NCI-H1417 (cell line): ENCODE data around the gene OR2T3.
"Not testable (repeated sequence)": the region's sequence is repeated elsewhere in the genome, so short reads cannot be mapped to it uniquely, and the experiment has no call there.

ENCODE experiments used
- DNase-seq, 3 experiments: peaks; one replicate each; lab custom pipeline; 2025; lab: John Stamatoyannopoulos, UW

OR2T3 gene, protein sequence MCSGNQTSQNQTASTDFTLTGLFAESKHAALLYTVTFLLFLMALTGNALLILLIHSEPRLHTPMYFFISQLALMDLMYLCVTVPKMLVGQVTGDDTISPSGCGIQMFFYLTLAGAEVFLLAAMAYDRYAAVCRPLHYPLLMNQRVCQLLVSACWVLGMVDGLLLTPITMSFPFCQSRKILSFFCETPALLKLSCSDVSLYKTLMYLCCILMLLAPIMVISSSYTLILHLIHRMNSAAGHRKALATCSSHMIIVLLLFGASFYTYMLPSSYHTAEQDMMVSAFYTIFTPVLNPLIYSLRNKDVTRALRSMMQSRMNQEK

DNA sequence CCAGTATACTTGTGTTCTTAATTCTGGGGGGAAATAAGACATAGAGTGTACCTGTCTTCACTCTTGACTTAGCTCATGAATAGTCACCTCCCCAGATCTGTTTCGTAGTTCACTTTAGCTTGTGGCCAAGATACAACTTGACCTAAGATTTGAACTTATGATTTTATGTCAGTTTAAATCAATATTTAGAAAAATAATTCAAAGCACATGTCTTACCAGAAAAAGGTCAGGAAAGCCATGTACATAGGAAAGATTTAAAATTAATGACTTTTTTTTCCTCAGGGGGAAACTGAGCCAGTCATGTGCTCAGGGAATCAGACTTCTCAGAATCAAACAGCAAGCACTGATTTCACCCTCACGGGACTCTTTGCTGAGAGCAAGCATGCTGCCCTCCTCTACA is at the start of gene OR2T3:
OR2T3 (plus strand) TSS at position 301 of the 400 bp plus-strand sequence; CDS start at position 301, 0 bp downstream.
- DNase-seq = not testable (repeated sequence)

DNA sequence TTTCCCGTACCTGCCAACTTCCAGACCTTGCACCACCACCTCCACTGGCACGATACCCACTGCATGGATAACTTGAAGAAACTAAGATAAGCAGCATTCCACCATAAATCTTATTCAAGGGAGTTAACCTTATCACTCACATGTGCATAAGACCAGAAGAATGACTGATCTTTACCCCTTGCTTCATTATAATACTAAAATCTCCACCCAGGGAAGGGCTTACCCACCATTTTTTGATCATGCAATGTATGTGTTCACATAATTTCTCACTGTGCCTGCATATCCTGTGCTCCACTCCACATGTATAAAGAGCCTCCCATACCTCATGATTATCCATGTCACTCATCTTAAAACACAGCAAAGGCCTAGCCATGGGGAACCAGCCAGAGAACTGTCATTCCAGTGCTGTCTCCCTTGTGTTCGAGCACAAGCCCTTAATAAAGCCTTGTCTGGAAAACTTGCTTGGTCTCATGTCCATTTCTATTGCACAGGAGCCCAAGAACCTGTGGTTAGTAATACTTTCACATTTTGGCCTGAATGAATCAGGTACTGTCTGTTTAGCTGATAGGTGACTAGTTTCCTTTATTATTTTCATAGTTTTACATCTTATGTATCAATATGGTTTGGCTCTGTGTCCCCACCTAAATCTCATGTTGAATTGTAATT is 45.5 kb upstream of the OR2T3 start:
- DNase-seq = not testable (repeated sequence)

DNA sequence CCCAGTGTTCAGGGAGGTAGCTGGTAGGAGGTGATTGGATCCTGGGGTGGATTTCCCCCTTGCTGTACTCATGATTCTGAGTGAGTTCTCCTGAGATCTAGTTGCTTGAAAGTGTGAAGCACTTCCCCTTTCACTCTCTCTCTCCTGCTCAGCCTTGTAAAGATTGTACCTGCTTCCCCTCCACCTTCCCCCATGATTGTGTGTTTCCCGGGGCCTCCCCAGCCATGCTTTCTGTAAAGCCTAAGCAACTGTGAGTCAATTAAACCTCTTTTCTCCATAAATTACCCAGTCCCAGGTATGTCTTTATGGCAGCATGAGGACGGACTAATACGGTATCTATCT is 45.0 kb upstream of the OR2T3 start:
- not testable (repeated sequence) for DNase-seq

DNA sequence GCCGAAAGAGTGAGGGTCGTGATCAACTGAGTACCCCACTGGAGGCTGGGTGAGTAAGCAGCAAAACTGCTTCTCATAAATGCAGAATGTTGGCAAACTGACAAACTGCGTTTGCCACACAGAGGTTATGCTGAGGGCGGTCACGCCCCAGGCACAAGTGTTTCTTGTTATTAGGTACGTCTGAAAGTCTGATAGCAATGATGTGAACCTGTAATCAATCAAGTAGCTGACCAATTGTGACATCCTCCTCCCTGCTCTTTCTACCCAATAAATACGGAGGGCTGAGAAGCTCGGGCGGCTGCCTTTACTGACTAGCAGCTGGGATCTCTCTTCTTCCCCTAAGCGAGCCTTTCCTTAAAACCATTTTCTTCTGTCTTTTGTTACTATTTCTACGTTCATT is 41.5 kb upstream of the OR2T3 start:
- not testable (repeated sequence) for DNase-seq

DNA sequence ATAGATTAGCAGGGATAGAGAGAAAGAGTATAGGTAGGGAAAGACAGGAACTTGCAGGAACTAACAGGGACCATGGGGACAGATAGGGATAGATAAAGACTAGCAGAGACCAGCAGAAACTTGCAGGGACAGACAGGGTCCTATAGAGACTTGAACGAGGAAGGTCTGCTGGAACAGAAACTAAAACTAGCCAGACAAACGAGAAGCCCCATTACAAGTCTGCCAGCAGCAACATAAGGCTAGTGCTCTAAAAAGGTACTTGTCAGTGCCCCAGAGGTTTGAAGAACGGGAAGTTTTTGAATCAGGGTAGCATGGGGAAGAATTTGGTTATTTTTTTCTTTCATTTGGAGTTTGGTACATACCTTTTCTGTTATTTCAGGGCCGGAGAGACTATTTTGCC is 41.0 kb upstream of the OR2T3 start:
- DNase-seq = not testable (repeated sequence)

DNA sequence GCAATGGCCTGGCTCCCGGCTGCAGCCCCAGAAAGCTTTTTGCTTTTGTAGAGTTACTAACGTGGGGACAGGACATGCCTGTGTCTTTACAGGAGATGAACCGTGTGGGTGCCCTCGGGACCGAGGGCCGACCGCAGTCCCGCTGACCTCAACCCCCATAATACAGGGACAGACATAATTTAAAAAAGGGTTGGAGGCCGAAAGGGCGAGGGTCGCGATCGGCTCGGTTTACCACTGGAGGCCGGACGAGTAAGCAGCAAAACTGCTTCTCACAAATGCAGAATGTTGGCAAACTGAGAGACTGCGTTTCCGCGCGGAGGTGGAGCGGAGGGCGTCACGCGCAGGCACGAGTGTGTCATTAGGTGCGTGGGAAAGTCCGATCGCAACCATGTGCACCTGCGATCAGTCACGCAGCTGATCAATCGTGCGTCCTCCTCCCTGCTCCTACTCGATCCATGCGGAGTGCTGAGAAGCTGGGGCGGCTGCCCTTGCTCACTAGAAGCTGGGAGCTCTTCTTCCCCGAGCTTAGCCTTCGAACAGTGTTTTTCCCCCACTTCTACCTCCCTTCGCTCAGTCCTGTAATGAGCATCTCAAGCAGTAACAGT is 39.2 kb upstream of the OR2T3 start:
- not testable (repeated sequence) for DNase-seq

DNA sequence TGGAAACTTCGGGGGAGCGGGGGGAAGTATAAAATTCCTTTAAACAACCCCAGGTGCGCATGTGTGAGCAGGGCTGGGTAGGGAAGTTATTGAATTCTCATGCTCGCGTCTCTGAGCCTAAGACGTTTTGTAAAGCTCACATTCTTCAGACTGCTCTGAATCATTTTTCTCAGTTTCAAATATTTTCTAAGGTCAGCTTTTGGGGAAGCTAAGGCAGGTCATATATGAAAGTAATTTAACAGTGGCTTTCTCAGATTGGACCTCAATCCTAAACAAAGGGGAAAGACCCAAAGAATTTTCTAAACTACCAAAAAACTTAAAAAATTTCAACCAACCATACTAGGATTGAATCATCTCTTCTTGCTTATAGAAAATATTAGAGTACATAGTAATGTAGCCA is 38.2 kb upstream of the OR2T3 start:
- not testable (repeated sequence) for DNase-seq

DNA sequence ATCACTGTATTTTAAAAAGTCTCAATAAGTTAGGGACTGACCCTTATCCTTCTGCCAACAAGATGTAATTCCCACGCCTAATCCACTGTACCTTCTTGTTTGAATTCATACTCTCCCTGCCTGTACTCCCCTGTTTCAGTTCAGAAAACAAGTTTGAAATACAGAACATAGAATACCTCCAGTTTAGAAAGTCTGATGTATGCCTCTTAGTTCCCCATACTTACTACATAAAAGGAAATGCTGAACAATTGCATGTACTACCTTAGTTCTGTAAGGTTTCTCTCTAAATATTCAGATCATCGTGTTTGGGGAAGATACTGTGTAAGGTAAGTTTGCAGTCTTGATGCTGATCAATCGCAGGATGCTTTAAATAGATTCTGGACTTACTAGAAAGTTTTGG is 36.8 kb upstream of the OR2T3 start:
- DNase-seq = not testable (repeated sequence)

DNA sequence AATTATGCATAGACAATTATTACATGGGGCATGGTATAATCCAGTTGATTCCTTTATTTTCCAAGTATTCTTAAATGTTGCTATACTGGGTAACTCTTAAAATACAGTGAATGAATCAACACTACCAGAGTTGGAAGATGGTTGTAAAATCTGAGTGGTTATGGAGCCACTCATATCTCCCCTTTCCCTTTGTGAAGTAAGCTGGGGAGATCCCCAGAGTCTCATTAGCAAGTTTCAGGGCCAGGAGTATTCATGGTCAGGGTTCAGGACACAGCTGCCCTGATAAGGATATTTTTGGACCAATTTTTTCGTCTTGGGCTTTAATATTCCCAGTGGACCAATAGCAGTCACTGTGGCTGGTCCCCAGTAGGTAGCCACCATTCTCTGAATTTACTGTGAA is 34.5 kb upstream of the OR2T3 start:
- not testable (repeated sequence) for DNase-seq

DNA sequence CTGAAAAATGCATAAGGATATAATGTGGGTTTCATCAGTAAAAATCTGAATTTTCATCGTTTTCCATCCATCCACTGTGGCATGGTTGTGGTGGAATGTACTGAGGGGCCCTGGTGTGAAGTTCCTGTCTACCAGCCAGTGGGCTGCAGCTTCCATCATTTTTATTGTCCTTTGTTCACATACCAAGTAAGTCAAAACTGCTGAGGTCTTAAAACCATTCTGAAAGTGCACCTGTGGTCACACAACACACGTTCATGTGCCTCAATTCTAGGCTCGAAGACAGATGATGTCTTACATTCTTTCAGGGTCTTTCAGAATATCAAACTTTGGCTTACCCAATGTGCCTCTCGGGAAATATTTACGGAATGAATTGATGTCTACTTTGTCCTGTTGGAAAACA is 33.9 kb upstream of the OR2T3 start:
- not testable (repeated sequence) for DNase-seq

DNA sequence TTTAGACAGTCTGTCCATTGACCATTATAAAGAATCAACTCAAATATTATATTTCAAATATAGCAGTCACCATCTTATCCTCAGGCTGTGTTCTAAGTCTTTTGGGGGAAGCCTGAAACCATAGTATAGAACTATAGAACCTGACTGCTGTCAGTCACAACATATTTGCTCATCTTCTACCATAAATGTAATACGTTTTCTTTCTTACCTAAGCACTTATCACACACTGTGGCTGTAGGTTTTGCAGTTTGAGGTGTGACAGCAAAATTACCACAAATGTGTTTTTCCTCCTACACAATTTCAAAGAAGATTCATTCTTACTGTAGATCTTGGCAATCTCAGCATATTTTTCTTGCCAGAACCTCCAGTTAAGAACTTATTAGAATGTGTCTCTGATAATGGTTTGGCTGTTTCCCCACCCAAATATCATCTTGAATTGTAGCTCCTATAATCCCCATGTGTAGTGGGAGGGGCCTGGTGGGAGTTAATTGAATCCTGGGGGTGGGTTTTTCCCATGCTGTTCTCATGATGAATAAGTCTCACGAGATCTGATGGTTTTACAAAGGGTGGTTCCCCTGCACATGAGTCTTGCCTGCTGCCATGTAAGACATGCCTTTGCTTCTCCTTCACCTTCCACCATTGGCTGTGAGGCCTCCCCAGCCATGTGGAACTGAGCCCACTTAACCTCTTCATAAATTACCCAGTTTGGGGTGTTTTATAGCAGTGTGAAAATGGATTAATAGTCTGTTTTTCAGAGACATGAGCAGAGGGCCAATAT is 30.5 kb upstream of the OR2T3 start:
- DNase-seq = not testable (repeated sequence)

DNA sequence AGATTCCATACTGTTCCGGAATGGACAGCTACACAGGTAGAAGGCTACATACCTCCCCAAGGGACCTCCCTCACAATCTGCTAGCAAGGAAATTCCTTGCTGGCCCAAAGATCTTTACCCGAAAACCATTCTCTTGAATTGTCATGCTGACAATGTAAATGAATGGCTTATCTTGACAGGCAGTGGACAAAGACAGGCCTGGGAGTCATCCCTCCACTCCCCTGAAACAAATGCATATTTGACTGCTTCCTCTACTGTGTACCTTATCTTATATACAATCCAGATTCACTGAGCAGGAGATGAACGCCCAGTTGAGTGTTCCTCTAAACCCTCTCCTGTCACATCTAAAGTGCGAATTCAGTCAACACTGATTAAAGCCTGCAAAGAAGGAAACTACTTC is 28.5 kb upstream of the OR2T3 start:
- DNase-seq = not testable (repeated sequence)

DNA sequence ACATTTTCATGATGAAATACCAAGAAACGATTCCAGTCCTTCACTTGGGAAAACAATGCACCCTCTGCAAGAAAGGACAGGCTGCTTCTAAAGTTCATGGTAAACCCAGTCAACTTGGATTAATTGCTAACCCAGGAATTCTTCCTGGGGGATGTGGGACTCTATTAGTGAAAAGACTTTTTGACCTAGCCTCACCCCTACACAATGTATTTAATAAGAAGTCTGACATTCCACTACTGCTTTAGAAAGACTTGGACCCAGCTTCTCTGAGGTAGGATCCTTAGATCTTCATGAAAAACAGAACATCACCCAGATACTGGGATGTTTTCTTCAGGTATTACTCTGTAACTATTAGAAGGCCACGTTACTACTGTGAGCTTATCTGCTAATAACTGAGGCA is 27.8 kb upstream of the OR2T3 start, which contains the start of gene OR2T2:
OR2T2 (plus strand) TSS at position 239 of the 400 bp plus-strand sequence. CDS start 7,161 bp downstream, outside the sequence.
- DNase-seq = not testable (repeated sequence)

DNA sequence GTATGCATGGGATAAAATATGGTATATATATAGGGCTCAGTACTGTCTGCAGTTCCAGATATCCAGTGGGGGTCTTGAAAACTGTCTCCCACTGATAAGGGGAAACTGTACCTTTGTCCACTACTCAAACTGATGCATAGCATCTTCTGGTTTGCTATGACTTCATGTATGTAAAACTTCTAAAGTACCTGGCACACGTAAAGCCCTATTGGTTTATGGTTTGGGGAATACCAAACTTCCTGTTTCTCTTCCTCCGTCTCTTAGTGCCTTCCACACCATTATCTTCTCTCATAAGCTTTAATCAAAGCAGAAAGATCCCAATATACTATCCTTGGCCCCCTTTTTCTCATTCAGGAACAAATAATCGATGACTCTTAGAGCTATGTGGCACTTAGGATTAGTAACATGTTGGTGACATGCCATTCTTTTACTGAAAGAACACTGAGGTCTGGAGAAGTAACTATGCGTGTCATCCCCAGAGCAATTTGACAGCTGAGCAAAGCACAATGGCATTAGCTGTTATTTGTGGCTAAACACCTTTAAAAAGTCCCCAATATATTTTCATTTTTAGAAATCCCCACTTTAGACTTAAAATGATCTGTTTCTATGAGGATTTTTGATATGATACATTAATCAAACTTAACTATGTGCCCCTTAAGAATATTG is 24.6 kb upstream of the OR2T3 start:
- DNase-seq = not testable (repeated sequence)

DNA sequence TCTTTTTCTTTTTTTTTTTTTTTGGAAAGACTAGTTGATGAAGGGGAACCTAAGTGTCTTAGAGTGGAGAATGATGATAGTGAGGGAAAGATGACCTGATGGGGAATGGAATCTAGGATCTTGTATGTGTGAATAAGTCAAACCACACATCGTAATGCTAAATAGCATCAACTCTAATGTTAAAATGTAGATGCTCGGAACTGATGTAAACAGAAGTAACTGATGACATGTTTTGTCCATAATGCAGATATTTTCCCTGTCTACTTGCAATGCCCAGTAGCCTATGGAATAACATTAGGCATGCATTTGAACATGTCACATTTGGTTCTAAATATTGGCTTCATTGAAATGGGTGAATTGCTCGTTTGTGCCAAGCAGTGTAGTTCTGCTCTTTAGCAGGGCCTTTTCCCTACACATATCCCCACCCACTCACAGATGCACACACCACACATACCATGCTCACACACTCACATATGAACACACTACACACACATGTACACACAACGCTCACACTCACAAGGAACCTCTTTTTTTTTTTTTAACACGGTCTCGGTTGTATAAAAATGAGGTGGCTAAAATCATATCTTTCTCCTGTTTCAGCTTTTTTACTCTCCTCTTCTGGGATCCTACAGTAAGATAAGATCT is 23.2 kb upstream of the OR2T3 start:
- not testable (repeated sequence) for DNase-seq

DNA sequence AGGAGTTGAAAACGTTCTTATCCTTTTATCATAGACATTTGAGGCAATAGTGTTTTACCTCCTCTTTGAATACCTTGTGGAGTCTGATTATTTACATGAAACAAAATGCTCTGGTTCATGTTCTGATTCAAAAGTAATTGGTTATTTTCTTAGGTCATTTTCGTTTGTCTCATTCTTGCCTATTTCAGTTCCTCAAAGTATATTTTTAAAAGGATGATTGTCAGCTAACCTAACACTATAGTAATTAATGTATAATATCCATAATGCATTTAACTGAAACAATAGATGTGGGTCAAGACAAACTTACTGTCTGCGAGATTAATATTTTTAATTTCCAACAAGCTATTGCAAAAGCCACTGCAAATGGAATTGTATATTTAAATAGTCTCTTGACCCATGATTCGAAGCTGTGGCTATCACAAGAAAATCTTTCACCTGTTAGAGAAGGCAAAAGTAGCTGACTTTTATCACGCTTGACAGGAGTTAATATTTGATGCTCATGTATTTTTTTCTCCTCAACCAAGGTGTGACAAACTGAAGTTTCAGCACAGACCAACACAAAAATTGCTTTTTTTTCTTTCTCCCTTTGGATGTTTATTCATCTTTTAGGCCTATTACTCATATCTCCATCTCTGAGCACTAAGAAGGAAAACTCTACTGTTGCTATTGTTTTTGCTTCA is 22.5 kb upstream of the OR2T3 start:
- DNase-seq = not testable (repeated sequence)

DNA sequence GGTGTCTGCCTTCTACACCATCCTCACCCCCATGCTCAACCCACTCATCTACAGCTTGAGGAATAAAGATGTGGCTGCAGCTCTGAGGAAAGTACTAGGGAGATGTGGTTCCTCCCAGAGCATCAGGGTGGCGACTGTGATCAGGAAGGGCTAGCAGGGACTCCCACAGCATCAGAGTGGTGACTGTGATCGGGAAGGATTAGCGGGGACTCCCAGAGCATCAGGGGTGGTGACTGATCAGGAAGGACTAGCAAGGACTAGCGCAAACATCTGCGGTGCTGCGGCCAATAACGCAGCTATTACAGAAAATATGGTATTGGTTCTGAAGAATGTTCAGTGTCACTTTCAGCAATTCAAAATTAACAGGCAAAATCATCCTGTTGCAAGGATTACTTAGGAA is 19.5 kb upstream of the OR2T3 start:
- DNase-seq = not testable (repeated sequence)

DNA sequence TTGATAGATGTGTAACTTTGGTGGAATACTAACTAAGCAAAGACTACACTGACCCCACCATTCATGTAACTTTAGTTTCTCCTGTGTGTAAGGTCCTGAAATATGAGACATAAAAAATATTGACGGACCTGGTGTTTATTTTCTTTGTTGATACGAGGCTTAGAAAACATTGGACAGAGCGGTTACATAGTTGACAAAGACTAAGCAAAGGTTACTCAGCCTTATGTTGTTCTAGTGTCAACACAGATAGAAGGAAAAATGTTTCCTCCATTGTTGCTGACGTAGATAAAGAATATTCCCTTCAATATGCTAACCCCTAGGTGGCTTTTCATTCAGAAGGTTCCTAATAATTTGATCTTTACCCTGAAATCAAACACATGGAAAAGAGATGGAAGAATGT is 18.1 kb upstream of the OR2T3 start:
- DNase-seq = not testable (repeated sequence)

DNA sequence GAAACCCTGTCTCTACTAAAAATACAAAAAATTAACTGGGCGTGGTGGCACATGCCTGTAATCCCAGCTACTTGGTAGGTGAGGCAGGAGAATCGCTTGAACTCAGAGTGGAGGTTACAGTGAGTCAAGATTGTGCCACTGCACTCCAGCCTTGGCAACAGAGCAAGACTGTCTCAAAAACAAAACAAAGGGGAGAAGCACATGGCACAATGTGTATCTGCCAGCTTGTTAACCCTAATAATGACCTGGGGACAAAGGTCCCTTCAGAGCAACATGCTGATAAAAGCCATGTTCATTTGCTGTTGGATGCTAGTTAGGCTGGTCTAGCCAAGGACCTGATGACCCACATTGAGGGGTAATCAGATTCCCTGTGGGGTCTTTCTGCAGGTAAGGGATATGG is 16.5 kb upstream of the OR2T3 start:
- not testable (repeated sequence) for DNase-seq

DNA sequence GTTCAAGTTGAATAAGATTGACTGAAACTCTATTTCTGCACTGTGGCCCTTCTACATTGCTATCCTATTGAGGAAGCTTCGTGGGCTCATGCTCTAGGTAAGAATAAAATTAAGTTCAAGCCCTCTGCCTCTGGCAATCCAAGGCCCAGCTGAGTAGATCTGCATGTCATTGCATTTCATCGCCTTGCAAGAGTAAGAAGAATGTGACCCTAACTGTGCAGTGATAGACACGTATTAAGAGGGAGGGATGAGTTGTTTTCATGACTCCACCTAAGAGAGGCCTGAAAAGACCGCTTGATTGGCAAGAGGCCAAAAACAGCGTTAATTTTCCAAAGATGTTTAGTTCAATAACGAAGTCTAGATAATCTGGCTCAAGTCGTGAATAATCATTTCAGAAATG is 14.0 kb upstream of the OR2T3 start:
- DNase-seq = not testable (repeated sequence)

DNA sequence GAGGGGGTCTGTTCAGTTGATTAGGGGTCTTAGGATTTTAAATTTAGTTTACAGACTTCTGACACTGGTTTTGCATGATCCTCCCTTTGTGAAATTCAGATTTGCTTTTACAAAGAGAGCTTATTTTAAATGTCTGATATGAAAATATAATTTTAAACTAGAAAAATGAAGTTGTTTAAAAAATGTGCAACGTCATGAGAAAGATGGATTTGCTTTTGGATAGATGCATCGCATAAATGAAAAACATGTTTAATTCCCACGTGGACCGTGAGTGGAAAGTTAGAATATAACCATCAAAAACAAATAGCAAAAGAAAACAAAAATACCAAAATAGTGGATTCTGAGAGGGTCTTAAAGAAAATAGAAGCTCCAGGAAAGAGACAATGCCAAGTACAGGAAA is 2.0 kb upstream of the OR2T3 start:
- DNase-seq = no peak
